ENCODE measurements around the gene DEPDC1B. TPM values are rescaled to one million over a fixed set of nuclear protein-coding genes. Genes with fewer than 3 reads are reported as not detected.
"Not testable (repeated sequence)": the region's sequence is repeated elsewhere in the genome, so short reads cannot be mapped to it uniquely, and the experiment has no call there.

Gene DEPDC1B
- total RNA-seq, 1 experiment from 2014 or later = 27.7 TPM

DNA sequence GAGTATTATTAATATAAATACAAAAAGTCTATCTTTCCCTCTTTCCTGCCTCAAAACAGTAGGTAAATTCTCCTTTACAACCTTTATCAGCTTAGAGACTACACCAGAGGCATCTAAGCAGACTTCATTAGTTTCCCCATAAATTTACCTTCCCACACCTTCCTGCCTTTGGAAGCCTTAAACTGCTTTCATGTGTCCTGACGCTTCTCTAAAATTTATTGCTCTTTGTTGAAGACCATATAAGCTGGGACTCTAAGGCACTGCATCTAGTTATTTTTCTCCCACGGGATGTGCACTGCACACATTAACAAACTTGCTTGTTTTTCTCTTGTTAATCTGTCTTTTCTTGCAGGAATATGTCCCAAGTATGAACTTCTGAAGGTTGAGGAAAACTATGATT, 51.8 kb downstream of the DEPDC1B start:
- DNase-seq (ENCODE audit: low read depth) = no peak

DNA sequence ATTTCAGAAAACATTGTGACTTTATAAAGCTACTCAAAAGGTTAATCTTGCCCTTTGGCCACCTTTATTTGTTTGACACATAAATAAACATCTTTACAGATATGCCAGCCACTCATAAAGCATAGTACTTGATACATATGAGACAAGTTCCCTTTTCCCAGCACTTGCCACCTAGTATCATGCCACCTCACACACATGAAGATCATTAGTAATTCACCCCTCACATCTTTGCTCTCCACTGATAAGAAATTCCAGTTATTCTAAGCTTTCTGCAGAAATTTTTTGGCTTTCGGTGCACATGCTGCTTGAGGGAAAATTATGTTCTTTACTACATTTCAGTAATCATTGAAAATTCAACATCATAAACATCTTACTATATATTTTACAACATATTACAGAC, 59.1 kb downstream of the DEPDC1B start:
- no peak for DNase-seq (ENCODE audit: low read depth)

DNA sequence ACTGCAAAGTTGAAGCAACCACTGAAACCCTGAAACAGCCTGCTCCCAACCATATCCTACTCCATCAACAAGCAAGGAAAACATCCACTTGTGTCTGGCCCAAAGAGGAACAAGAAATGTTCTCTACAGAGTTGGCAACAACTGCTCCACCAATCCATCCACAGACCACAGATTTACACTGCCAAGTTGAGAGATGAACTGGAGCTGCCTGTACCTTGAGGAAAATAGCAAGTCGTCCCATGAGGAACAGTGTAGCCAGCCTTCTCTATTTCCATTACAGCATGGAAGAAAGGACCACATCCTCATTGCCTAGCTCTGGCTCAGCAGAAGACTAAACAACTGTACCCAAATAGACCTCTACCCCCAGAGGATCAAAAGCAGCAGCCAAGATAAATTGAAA, 60.4 kb downstream of the DEPDC1B start:
- no peak for DNase-seq (ENCODE audit: low read depth)

DNA sequence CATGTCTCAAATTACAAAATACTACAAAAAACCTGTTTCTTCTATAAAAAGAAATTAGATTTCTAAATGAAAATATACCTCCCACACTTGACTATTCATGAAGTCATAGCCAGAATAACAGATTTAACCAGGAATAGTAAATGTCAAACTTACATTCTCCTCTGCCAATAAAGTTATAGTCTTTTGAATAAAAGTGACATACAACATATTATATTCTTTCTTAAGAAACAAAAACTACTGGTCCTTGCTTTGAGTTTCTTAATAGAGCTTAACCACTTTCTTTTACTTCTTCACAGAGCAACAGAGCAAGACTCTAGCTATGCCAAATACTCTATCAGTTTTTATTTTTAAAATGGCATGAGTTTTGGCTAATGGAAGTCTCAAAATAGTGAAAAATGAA, 61.7 kb downstream of the DEPDC1B start:
- no peak for DNase-seq (ENCODE audit: low read depth)

DNA sequence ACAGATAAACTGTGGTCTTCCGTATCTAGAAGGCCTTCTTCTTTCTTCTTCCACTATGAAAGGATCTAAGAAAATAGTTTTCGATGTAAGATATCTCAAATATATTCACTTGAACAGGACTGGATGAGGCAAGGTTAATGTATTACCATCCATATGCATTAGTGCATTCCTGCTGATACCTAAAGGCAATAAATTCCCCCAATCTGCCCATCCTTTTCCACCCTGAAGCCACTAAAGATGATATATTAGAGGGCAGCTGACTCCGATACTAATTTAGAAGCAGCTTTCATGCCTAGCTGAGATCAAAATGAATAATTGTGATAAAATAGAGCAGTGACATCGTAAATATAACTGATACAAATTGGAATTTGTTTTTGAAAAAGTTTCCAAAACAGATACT, 63.3 kb downstream of the DEPDC1B start:
- no peak for DNase-seq (ENCODE audit: low read depth)

DNA sequence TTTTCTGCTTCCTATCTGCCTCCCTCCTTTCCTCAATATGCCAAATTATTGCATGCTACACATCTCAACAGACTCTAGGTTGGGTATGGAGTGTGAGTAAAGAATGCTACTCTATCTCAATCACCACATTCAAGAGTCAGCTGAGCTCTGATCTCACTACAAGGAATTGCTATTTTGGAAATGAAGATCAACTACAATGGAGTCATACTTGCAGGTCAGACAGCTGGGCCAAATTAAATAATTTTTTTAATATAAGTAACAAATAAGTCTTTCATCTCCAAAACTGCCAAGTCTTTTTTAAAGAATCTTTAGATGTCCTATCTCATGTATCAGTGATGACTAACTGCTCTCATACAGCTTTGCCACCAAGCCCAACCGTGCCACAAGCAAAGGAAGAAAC, 64.0 kb downstream of the DEPDC1B start:
- DNase-seq (ENCODE audit: low read depth) = no peak

DNA sequence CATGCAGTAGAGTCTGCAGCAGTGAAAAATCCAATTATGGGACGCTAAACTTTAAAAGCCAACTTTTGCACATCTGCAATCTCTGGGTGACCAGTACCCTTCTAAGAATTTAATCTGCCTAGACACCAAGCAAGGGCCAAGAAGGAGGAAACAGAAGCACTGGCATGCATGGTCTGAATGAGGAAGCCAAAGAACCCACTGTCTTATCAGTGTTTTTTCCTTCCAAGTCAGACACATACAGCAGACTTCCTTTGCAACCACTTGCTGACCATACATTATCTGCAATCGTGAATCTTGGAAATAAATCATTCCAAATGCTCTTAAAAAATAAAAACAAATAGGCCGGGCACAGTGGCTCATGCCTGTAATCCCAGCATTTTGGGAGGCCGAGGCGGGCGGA, 65.9 kb downstream of the DEPDC1B start:
- DNase-seq (ENCODE audit: low read depth) = no peak

DNA sequence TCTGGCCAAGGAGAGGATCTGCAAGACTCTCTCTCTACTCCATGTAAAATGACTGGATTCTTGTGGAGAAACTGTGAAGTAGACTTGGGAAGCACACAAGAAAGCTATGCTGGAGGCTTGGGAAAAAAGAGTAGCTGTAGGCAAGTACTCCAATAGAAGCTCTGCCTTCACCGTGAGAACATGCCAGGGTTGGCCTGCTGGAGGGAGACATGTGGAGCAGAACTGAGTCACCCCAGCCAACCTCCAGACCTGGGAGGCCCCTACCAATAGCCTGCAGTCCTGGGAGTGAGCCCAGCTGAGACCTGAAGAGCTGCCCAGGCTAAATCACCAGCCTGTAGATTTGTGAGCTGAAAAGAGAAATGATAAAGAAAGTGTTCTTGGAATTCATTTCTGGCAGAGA, 66.6 kb downstream of the DEPDC1B start:
- DNase-seq (ENCODE audit: low read depth) = peak; percentile 7

DNA sequence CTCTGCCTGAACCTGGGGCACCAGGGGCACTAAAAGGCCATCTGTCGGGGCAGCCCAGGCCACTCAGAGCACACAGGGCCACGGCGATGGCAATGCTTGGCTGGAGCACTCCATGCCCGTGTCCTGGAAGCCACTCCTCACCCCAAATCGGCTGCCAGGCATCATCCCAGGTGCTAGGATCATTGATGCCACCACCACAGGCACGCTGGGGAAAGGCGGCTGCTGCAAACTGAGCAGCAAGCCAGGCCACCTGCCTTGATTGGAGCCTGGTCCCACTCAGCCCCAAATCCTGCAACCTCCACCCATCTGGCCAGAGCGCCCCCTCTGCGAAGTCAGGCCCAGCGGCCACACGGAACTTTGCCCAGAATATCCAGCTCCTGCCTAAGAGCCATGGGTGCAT, 67.8 kb downstream of the DEPDC1B start:
- no peak for DNase-seq (ENCODE audit: low read depth)

DNA sequence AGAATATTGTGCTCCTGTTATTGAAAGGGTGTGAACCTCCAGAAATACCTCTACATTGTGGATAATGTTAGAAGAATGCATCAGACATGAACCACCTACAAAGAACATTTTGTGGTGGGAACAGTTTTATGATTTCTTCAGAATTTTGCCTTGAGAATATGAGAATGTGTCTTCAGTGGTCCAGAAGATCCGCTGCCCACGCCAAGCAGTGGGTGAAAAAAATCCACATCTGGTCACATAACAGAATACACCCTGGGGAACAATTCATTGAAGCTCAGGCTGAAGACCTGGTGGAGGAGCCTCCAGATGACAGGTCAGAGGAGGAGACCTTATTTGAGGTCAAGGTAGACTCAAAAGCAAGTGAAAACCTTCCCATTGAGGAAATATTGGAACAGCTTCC, 69.1 kb downstream of the DEPDC1B start:
- DNase-seq (ENCODE audit: low read depth) = no peak

DNA sequence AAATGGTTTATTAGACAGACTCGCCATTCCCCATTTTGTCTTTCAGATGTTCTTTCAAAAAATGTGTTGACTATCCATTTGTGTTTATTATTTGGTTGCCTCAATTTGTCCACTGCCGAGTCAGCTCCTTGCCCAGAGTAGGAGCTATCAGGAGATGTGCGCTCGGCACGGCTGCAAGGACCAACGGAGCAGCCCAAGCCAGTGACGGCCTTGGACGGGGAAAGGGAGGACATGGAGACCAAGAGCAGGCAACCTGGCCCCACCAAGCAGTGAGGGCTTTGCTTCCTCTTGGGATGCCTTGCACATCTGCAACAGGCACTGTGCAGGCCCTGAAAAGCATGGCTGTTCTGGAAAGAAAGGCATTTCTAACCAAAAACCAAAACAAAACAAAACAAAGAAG, 69.8 kb downstream of the DEPDC1B start:
- no peak for DNase-seq (ENCODE audit: low read depth)

DNA sequence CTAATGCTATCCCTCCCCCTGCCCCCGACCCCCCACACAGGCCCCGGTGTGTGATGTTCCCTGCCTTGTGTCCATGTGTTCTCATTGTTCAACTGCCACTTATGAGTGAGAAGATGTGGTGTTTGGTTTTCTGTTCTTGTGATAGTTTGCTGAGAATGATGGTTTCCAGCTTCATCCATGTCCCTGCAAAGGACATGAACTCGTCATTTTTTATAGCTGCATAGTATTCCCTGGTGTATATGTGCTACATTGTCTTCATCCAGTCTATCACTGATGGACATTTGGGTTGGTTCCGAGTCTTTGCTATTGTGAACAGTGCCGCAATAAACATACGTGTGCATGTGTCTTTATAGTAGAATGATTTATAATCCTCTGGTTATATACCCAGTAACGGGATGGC, 75.1 kb downstream of the DEPDC1B start:
- not testable (repeated sequence) for DNase-seq (ENCODE audit: low read depth)

DNA sequence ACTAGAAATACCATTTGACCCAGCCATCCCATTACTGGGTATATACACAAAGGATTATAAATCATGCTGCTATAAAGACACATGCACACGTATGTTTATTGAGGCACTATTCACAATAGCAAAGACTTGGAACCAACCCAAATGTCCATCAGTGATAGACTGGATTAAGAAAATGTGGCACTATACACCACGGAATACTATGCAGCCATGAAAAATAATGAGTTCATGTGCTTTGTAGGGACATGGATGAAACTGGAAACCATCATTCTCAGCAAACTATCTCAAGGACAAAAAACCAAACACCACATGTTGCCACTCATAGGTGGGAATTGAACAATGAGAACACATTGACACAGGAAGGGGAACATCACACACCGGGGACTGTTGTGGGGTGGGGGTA, 79.2 kb downstream of the DEPDC1B start:
- not testable (repeated sequence) for DNase-seq (ENCODE audit: low read depth)

DNA sequence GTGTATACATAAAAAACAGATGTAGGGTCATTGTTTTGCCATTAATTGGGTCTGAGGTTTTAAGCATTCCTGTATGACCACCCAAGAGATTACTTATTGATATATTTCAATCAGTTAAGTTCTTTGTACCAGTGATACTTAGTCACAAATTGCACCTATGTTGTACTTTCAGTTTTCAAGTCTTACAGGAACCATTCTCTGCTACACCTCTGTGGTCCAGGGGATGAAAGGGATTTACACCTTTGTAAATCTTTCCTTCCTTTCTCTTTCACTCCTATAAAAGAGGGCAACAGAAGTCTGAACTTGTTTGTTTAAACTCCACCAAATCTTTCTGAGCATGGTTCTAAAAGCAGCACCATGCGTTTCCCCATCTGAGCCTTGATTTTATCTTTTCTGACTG, 86.1 kb downstream of the DEPDC1B start:
- DNase-seq (ENCODE audit: low read depth) = no peak

DNA sequence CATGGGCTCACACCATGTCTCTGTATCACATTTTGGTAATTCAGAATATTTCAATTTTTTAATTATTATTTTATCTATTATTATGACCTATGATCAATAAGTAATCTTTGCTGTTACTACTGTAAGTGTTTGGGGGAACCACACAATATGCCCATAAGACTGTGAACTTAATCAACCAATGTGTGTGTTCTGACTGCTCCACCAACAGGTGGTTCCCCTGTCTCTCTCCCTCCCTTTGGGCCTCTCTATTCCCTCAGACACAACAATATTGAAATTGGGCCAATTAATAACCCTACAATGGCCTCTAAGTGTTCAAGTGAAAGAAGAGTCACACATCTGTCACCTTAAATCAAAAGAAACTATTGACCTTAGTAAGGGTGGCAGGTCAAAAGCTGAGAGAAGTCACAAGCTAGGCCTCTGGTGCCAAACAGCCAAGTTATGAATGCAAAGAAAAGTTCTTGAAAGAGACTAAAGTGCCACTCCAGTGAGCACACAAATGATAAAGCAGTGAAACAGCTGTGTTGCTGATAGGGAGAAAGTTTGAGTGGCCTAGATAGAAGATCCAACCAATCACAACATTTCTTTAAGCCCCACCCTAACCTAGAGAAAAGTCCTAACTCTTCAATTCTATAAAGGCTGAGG, 88.7 kb downstream of the DEPDC1B start:
- no peak for DNase-seq (ENCODE audit: low read depth)

DNA sequence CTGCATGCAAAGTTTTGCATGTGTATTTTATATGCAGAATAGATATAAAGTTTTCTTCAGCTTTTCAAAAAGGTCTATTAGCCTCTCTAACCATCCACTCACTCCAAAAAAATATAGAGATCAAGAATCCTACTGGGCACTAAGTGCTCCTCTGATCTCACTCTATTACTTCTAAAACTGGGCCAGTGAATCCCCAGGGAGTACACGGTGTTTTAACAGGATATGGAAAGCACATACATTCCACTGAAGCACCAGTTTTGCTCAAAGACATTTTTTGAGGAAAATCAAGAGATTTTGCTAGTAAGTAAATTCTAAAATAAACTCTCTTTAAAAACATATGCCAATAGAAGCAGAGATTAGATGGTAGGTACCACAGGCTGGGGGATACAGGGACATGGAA, 95.2 kb downstream of the DEPDC1B start:
- no peak for DNase-seq (ENCODE audit: low read depth)

DNA sequence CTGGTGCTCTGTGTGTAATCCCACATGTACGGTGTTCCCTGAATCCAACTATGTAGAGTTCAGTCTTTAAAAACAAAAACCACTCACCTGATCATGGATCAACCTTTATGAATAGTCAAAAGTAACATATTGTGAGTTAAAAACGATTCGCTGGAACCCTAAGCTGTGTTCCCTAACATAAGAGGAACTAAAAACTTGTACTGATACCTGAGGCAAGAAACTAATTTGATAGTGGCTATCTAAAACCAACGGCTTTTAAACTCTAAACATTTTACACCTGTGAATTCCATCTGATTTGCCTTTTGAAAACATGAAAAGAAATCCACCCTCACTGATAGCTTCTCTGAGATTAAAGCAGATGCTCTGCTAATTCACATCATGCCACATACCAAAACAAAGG, 101.5 kb downstream of the DEPDC1B start:
- no peak for DNase-seq (ENCODE audit: low read depth)

DNA sequence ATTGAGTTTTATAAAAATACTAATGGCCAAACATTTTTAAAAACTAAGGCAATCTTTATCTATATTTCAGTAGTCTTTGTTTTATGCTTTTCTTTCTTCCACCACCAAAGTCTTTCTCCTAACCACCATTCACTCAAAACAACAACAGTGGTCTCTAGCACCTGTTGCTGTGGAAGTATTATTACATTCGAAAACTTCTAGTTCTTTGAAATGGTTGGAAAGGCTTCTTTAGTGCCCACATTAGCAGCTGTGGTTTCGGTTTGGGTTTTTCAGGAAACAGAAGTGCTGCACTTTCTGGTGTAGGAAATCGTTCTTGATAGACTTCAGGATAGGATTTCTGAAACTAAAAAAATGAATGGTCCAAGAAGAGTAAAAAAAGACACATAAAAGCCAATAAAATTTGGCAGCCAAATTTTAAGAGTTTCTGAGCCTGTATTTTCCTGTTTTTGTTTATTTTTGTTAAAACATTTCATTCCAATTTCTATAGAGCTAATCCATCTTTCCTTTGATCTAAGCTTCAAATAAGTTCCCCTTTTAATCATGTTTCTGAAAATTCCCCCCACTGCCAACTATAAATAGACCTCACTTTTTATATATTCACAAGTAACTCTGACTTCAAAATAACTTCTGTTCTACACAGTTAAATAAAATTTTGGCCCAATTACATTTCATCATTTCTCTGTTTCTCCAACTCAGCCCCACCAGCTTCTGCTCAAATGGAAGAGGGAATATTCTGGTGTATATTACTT, 102.2 kb downstream of the DEPDC1B start:
- no peak for DNase-seq (ENCODE audit: low read depth)

DNA sequence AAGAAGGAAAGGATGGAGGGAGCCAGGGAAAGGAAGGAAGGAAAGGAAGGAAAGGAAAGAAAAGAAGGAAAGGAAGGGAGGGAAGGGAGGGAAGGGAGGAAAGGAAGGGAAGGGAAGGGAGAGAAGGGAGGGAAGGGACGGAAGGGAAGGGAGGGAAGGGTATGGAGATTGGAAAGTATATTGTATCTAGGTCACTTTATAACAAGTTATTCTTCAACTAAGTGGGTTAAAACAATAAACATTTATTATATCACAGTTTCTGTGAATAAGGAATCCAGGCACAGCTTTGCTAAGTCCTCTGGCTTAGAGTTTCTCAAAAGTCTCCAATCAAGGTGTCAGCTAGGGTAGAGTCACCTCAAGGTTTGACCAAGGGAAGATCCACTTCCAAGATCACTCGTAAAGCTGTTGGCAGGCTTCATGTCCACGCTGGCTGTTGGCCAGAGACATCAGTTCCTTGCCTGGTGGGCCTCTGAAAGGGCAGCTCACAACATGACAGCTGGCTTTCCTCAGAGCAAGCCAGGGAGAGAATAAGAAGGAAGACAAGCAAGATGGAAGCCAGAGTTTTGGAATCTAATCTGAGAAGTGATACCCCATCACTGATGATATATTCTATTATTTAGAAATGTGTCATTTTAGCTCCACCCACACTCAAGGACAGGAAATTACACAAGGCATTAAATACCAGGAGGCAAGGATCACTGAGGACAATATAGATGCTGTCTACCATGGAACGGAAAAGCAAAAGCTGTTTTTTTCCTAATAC, 105.1 kb downstream of the DEPDC1B start:
- no peak for DNase-seq (ENCODE audit: low read depth)

DNA sequence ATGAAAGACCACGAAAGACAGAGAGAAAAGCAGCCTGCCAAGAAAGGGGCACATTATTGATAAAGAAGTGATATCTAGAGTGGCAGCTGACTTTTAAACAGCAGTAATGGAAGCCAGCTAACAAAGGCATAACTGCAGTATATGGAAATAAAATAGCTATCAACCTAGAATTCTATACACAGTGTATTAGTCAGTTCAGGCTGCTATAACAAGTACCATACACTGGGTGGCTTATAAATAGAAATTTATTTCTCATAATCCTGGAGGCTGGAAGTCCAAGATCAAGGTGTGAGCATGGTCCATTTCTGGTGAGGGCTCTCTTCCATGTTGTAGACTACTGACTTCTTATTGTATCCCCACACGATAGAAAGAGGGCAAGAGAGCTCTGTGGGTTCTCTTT, 109.8 kb downstream of the DEPDC1B start:
- DNase-seq (ENCODE audit: low read depth) = no peak

DNA sequence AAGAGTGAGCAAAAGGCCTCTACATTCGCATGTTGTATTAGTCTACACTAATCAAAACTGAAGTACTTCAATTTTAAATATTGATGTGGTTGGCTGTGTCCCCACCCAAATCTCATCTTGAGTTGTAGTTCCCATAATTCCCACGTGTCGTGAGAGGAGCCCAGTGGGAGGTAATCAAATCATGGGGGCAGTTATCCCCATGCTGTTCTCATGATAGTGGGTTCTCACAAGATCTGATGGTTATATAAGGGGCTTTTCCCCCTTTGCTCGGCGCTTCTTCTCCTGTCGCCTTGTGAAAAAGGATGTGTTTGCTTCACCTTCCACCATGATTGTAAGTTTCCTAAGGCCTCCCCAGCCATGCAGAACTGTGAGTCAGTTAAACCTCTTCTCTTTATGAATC, 112.7 kb downstream of the DEPDC1B start:
- DNase-seq (ENCODE audit: low read depth) = not testable (repeated sequence)

DNA sequence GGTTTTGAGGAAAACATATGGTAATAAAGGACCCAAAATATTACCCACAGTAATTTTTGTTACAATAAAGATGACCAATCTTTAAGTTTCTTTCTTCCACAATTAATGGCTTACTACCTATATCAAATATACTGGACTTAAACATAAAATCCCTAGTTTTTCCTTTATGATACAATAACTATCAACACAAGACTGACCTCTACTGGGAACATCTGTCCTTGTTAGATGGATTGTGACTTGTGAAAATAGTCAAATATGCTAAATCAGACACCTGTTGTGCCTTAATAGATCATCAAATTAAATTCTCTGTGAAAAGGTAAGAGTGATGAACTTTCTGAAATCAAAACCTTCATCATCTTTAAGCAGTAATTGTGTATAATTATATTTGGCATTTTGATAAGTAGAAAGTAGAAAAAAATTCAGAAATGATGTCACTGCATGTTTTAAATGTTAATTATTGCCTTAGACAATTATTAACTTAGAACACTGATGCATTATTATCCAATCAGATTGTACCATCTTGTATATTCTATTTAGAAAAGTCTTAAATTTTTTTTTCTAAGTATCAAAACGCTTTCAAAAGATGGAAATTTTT, 113.6 kb downstream of the DEPDC1B start:
- no peak for DNase-seq (ENCODE audit: low read depth)

DNA sequence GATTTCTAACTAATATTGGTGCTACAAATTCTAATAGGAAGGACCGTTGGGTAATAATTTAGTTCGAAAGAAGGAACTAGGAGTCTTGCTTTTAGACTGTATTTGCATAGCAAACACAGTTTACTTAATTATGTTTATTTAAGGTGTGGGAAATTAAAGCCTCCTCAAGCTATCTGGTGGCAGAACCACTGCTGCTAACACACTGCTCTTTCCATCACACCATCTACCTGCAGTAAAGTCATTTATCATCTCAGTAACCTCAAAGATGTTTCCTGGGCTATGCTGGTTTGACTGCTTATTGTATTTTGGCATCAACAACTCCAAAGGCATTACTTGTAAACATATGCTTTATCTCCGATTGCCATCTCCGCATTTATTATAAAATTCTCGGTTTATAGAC, 114.3 kb downstream of the DEPDC1B start:
- DNase-seq (ENCODE audit: low read depth) = no peak

Measured in Daoy (cell line).